HepG2 (cell line): ENCODE measurements around the gene TLDC2. TPM values are rescaled to one million over a fixed set of nuclear protein-coding genes. Genes with fewer than 3 reads are reported as not detected.
A peak's percentile ranks its signal among the peaks of the same experiment; 100 is the strongest.

Experiments used
- CCDC6 ChIP-seq: sonication (generic); formaldehyde crosslinking; IDR thresholded peaks from 2 replicates; pipeline ENCODE4 v1.8.1; 2022; ENCODE audit warnings: mild to moderate bottlenecking, missing genetic modification reagents, moderate library complexity
- FOXK1 ChIP-seq: sonication (generic); formaldehyde crosslinking; IDR thresholded peaks from 2 replicates; pipeline ENCODE4 v1.4.0; 2020; ENCODE audit warnings: low read depth, missing genetic modification reagents, borderline replicate concordance
- GATAD1 ChIP-seq: IDR thresholded peaks from 2 replicates; pipeline ENCODE4 v1.6.1; 2016; ENCODE audit warnings: missing genetic modification reagents, missing compliant biosample characterization
- GZF1 ChIP-seq: sonication (generic); formaldehyde crosslinking; IDR thresholded peaks from 2 replicates; pipeline ENCODE4 v1.5.1; 2020; ENCODE audit warnings: mild to moderate bottlenecking, missing genetic modification reagents
- KDM4B ChIP-seq: sonication (generic); formaldehyde crosslinking; IDR thresholded peaks from 2 replicates; pipeline ENCODE4 v1.4.0; 2020; ENCODE audit warnings: missing genetic modification reagents
- ZBTB38 ChIP-seq: sonication (generic); formaldehyde crosslinking; IDR thresholded peaks from 2 replicates; pipeline ENCODE4 v1.5.1; 2020; ENCODE audit warnings: mild to moderate bottlenecking, missing genetic modification reagents
- ZKSCAN1 ChIP-seq: fragments of 150-350 bp; IDR thresholded peaks from 2 replicates; pipeline ENCODE4 v1.6.1; 2014; ENCODE audit warnings: low read length
- ZNF225 ChIP-seq: sonication (generic); formaldehyde crosslinking; IDR thresholded peaks from 2 replicates; pipeline ENCODE4 v1.4.0; 2020; ENCODE audit warnings: mild to moderate bottlenecking, missing genetic modification reagents
- polyA plus RNA-seq, 8 experiments: library from polyadenylated mRNA; depleted of rRNA in 3 of 8; stranded (reverse) in 7 of 8; unstranded in 1 of 8; fragments of >200 nt; fragmentation: Illumina TruSeq in 4 of 8; extraction: Trizol in 4 of 8; gene quantifications; 2 replicates each; pipeline versions ENCODE4 v1.2.1 to v1.2.3, GENCODE V29; 2011 to 2016; ENCODE audit warnings: low read depth in 4 of 8, missing spikeins in 1 of 8, mixed read lengths in 1 of 8; ENCODE audit not compliant: insufficient read depth in 1 of 8
- total RNA-seq, 5 experiments: library from RNA; depleted of rRNA; stranded (reverse); fragments of >200 nt; fragmentation: Illumina TruSeq; extraction: Trizol; gene quantifications; 2 replicates each; pipeline ENCODE4 v1.2.3, GENCODE V29; 2016; ENCODE audit warnings: low read depth in 1 of 5
- TF ChIP-seq, protein P1 (sequence below): sonication (generic); formaldehyde crosslinking; IDR thresholded peaks from 2 replicates; pipeline ENCODE4 v1.4.0; 2020; ENCODE audit warnings: missing genetic modification reagents
- TF ChIP-seq, protein P2 (sequence below): IDR thresholded peaks from 2 replicates; pipeline ENCODE4 v1.6.1; 2016; ENCODE audit warnings: control low read depth
- TF ChIP-seq, protein P3 (sequence below): sonication (generic); formaldehyde crosslinking; IDR thresholded peaks from 2 replicates; pipeline ENCODE4 v1.9.0; 2022; ENCODE audit warnings: low read depth, missing genetic modification reagents
- TF ChIP-seq, protein P4 (sequence below), 2 experiments: sonication (generic) in 1 of 2; formaldehyde crosslinking in 1 of 2; IDR thresholded peaks; 2 replicates each; pipeline versions ENCODE4 v1.5.1 to v1.6.1; 2011 to 2020; ENCODE audit warnings: borderline replicate concordance in 1 of 2, low read depth in 1 of 2, low read length in 1 of 2, mild to moderate bottlenecking in 1 of 2, missing genetic modification reagents in 1 of 2, moderate library complexity in 1 of 2
- TF ChIP-seq, protein P5 (sequence below): sonication (generic); formaldehyde crosslinking; IDR thresholded peaks from 2 replicates; pipeline ENCODE4 v1.4.0; 2020; ENCODE audit warnings: missing genetic modification reagents
- TF ChIP-seq, protein P6 (sequence below): sonication (generic); formaldehyde crosslinking; IDR thresholded peaks from 2 replicates; pipeline ENCODE4 v1.4.0; 2020; ENCODE audit warnings: missing genetic modification reagents, borderline replicate concordance
- TF ChIP-seq, protein P7 (sequence below): IDR thresholded peaks from 2 replicates; pipeline ENCODE4 v1.6.1; 2016; ENCODE audit warnings: low read depth

The TLDC2 gene
- total and polyA plus RNA-seq, 2 of the 13 experiments (the other 11 are each of a cell fraction or from before 2014, with no cell fraction given), result 1.5 to 1.6 TPM

DNA sequence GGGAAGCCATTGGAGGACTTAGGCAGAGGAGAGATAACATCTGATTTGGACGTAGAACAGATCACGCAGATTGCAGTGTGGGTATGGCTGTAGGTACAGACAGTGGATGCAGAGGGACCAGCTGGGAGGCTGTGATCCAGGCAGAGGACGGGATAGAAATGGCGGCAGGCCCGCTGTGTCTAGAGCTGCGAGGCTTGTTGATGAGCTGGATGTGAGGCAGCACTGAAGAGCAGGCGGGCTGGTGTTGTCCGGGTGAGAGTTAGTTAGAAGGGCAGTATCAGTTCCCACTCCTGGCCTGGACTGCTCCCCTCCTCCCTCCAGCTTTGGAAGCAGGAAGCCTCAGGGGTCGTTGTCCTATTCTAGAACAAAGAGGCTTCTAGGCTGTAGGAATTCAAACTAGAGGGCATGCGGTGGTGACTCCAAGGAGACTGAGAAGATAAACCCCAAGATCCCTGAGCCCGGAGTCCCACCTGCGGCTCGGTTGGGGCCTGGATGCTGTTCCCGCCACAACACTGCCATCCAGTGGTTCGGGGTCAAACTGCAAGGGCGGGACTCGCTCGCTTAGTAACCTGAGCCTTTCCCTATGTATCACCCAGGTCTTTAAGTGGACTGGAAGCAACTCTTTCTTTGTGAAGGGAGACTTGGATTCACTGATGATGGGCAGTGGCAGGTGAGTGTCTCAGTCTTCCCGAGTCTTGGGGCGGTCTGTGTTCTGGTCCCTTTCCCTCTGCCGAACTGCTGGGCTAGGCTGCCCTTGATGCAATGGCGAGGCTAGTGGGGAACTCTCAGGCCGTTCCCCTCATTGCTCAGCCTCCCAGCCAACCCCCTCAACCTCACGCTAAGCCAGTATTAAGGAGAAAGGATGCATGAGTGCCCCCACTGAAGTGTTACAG is 11.2 kb downstream of the TLDC2 start (continued):
- TF ChIP-seq, protein P1, sequence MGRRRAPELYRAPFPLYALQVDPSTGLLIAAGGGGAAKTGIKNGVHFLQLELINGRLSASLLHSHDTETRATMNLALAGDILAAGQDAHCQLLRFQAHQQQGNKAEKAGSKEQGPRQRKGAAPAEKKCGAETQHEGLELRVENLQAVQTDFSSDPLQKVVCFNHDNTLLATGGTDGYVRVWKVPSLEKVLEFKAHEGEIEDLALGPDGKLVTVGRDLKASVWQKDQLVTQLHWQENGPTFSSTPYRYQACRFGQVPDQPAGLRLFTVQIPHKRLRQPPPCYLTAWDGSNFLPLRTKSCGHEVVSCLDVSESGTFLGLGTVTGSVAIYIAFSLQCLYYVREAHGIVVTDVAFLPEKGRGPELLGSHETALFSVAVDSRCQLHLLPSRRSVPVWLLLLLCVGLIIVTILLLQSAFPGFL (CRISPR knock-in tag), result no peak
- TF ChIP-seq ZKSCAN1, result no peak
- TF ChIP-seq, protein P2, sequence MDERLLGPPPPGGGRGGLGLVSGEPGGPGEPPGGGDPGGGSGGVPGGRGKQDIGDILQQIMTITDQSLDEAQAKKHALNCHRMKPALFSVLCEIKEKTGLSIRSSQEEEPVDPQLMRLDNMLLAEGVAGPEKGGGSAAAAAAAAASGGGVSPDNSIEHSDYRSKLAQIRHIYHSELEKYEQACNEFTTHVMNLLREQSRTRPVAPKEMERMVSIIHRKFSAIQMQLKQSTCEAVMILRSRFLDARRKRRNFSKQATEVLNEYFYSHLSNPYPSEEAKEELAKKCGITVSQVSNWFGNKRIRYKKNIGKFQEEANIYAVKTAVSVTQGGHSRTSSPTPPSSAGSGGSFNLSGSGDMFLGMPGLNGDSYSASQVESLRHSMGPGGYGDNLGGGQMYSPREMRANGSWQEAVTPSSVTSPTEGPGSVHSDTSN (CRISPR knock-in tag), result no peak
- TF ChIP-seq, protein P3, sequence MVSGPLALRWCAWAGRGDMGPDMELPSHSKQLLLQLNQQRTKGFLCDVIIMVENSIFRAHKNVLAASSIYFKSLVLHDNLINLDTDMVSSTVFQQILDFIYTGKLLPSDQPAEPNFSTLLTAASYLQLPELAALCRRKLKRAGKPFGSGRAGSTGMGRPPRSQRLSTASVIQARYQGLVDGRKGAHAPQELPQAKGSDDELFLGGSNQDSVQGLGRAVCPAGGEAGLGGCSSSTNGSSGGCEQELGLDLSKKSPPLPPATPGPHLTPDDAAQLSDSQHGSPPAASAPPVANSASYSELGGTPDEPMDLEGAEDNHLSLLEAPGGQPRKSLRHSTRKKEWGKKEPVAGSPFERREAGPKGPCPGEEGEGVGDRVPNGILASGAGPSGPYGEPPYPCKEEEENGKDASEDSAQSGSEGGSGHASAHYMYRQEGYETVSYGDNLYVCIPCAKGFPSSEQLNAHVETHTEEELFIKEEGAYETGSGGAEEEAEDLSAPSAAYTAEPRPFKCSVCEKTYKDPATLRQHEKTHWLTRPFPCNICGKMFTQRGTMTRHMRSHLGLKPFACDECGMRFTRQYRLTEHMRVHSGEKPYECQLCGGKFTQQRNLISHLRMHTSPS (CRISPR knock-in tag), result no peak
- TF ChIP-seq, protein P4, sequence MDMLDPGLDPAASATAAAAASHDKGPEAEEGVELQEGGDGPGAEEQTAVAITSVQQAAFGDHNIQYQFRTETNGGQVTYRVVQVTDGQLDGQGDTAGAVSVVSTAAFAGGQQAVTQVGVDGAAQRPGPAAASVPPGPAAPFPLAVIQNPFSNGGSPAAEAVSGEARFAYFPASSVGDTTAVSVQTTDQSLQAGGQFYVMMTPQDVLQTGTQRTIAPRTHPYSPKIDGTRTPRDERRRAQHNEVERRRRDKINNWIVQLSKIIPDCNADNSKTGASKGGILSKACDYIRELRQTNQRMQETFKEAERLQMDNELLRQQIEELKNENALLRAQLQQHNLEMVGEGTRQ (IDR thresholded peaks at IDR 0.05; ENCODE audit: low read depth, low read length), result no peak
- TF ChIP-seq, protein P4 (CRISPR knock-in tag; IDR thresholded peaks at IDR 0.05; ENCODE audit: borderline replicate concordance), result no peak
- TF ChIP-seq GATAD1, result peak; percentile 63; the same call in 1 of the 2 replicates
- TF ChIP-seq, protein P5, sequence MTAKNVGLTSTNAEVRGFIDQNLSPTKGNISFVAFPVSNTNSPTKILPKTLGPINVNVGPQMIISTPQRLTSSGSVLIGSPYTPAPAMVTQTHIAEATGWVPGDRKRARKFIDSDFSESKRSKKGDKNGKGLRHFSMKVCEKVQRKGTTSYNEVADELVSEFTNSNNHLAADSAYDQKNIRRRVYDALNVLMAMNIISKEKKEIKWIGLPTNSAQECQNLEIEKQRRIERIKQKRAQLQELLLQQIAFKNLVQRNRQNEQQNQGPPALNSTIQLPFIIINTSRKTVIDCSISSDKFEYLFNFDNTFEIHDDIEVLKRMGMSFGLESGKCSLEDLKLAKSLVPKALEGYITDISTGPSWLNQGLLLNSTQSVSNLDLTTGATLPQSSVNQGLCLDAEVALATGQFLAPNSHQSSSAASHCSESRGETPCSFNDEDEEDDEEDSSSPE (CRISPR knock-in tag), result peak; percentile 73
- TF ChIP-seq ZNF225 (CRISPR knock-in tag), result no peak
- TF ChIP-seq GZF1 (CRISPR knock-in tag), result no peak
- TF ChIP-seq KDM4B (CRISPR knock-in tag), result no peak
- no peak for TF ChIP-seq FOXK1 (CRISPR knock-in tag)
- TF ChIP-seq, protein P6, sequence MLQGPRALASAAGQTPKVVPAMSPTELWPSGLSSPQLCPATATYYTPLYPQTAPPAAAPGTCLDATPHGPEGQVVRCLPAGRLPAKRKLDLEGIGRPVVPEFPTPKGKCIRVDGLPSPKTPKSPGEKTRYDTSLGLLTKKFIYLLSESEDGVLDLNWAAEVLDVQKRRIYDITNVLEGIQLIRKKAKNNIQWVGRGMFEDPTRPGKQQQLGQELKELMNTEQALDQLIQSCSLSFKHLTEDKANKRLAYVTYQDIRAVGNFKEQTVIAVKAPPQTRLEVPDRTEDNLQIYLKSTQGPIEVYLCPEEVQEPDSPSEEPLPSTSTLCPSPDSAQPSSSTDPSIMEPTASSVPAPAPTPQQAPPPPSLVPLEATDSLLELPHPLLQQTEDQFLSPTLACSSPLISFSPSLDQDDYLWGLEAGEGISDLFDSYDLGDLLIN (CRISPR knock-in tag), result 0 out of 2 replicates have a peak, but pooled peaks have one; percentile 30
- no peak for TF ChIP-seq CCDC6
- peak; percentile 85 for TF ChIP-seq ZBTB38 (CRISPR knock-in tag)
- TF ChIP-seq, protein P7, sequence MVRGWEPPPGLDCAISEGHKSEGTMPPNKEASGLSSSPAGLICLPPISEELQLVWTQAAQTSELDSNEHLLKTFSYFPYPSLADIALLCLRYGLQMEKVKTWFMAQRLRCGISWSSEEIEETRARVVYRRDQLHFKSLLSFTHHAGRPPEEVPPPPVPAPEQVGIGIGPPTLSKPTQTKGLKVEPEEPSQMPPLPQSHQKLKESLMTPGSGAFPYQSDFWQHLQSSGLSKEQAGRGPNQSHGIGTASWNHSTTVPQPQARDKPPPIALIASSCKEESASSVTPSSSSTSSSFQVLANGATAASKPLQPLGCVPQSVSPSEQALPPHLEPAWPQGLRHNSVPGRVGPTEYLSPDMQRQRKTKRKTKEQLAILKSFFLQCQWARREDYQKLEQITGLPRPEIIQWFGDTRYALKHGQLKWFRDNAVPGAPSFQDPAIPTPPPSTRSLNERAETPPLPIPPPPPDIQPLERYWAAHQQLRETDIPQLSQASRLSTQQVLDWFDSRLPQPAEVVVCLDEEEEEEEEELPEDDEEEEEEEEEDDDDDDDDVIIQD (CRISPR knock-in tag), result 0 out of 2 replicates have a peak, but pooled peaks have one; percentile 37
